NCI-H2227 (cell line): ENCODE results near the gene INIP.

Source experiments
- DNase-seq: peaks from one replicate; lab custom pipeline; 2025; ENCODE audit not compliant: unreplicated experiment; lab: John Stamatoyannopoulos, UW

Gene INIP

DNA sequence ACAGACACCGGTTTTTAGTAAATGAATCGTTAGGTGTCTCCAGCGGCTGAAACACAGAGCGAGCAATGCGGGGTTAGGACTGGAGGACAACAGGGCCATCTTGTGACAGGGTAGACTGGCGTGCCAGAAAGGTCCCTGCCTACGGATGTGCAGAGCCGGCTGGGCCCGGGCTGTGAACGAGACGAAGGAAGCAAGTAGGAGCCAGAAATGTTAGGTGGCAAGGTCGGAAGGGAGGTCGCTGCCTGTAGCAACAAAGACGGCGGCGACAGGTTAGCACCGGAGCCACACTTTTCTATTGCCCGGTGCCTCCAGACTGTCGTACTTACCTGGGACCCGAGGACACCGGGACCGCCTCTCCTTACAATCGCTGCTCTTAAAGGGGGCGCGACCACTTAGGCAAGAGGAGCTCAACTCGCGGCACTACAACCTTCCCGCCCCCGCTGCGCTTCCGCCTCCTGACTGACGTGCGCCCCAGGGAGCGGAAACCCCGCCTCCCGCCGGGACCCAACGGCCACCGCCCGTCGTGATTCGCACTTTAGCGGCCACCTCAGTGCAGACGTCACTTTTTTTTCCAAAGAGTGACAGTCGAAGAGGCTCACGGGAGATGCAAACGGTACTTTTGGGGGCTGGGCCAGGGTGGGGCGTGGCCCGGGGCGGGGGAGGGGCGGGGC is at the start of gene INIP:
Gene INIP (minus strand): TSS at position 457 of the 671 bp plus-strand sequence. CDS start 1,632 bp downstream, outside the sequence.
- DNase-seq, result peak; percentile 97

DNA sequence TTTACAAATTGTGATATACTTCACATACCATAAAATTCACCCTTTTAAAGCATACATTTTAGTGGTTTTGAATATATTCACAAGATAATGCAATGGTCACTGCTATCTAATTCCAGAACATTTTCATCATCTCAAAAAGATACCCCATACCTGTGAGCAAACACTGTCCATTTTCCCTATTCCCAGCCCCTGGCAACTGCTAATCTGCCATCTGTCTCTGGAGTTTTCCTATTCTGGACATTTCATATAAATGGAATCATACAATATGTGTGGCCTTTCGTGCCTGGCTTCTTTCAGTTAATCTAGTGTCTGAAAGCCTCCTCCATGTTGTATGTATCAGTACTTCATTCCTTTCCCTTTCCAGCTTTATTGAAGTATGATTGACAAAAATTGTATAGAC is 47.4 kb upstream of the INIP start:
- no peak for DNase-seq

DNA sequence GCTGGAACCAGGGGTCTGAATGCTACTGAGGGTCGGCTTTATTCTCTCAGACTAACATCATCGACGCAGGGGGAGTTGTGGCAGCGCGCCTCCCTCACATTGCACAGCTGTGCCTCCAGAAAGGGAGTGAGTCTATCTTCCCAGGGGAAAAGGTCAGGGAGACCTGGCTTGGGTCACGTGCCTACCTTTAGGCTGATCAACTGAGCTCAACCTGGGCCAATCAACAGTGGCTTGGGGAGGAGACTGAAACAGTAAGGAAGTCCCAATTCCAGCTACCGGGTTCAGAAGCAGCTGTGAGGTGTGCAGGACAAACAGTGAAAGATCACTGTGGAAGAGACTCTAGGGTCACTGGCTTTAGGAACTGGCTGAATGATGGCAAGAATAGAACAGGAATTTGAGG is 46.9 kb upstream of the INIP start:
- DNase-seq, result peak; percentile 1

DNA sequence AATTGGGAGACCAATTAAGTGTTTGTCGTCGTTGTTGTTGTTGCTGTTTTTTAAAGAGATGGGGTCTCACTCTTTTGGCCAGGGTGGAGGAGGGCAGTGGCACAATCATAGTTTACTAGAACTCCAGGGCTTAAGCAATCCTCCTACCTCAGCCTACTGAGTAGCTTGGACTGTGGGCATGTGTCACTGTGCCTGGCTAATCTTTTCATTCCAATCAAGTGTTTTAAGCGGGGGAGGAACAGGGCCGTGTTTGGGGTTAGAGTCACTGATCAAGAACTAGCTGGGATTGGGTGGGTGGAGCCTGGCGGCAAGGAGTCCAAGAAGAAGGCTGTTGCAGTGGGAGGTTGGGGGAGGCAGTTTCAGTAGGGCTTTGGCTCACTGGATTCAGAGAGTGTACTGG is 46.4 kb upstream of the INIP start:
- no peak for DNase-seq

DNA sequence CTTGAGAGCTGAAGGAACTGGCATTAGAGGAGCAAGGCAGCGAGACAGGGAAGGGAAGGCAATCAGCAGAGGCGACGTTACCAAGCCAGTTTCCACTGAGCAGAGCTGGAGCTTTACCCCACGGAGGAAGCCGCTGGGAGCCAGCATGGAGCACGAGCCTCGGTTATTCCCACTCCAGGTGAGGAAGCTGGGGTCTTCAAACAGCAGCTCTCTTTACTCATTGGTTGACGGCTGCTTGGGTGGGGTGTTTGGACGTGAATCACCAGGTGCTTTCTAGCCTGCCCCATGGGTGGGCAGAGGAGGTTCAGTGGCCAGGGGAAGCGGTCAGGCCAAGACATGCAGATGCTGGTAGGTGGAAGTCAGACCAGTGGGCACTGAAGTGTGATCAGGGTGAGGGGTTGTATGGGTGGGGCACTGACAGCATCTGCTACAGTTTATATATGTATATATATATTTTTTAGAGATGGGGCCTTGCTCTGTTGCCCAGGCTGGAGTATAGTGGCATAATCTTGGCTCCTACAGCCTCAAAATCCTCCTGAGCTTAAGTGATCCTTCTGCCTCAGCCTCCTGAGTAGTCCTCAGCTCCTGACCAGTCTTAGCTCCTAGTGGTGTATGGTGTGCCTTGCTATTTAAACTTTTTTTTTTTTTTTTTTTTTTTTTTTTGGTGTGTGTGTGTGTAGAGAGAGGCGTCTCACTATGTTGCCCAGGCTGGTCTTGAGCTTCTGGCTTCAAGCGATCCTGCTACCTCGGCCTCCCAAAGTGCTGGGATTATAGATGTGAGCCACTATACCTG is 45.0 kb upstream of the INIP start:
- no peak for DNase-seq

DNA sequence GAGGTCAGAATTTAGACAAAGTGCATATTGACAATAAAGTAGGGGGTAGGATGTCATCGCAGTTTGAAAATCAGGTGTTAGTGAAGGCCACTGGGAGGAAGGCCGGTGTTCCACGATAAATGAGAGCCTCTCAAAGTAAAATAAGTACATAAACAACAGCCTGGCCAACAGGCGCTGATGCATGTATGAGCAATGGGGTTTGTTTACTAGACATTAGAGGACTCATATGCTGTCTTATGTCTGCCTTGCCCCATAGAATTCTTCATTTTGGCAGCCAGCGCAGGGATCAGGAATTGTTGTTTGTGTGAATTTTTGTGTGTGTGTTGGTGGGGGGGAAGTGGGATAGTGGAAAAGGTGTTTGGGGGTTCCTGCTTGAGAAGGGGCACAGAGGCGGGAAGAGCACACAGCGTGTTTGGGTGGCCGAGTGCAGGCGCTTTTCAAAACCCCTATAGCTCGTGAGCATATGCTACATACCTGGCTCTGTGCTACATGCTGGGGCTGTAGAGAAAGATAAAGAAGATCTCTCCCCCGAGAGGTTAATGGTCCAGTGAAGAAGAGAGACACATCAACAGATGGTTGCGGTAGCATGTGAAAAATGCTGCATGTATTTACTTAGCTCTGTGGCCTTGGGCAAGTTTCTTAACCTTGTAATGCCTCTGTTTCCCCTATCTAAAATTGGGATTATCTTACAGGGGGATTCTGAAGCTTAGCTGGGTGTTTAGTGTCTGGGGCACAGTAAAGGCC is 44.2 kb upstream of the INIP start:
- no peak for DNase-seq

DNA sequence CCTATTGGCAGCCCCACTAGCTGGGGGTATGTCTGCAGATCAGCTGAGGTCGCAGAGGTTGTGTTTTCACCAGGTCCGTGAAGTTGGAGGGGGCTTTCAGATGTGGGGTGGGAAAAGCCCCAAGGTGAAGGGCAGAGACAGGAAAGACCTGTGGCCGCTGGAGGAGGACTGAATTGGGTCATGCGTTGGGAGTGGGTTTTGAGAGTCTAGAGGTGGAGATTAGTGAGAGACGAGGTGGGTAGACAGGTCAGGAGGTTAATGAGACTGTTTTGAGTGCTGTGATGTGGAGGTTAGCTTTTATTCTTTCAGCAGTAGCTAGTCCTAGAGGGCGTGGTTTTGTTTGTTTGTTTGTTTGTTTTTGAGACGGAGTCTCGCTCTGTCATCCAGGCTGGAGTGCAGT is 42.9 kb upstream of the INIP start:
- no peak for DNase-seq

DNA sequence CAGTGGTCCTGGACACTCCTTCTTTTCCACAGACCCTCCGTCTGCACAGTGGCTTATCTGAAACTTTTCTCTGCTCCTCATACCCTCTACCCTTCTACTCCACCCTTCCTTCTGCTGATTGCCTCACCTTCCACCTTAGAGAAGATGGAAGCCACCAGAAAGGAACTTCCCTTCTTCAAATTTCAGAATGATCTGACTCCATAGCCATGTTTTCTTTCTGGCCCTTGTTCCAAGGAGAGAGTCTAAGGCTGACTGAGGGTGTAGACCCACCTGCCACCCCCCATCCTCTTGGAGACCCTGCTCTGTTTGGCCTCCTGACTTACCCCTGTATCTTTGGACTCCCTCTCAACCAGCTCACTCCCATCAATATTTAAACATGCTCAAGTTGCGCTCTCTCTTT is 40.0 kb upstream of the INIP start:
- no peak for DNase-seq

- no peak for DNase-seq
Observed at GRCh38 chr9:112757282-112757883, 39.5 kb upstream of the INIP start.

GRCh38 chr9:112755675-112756074 is 37.8 kb upstream of the INIP start:
- no peak for DNase-seq

- DNase-seq, result no peak
Observed at GRCh38 chr9:112755016-112755427, 37.1 kb upstream of the INIP start.

DNA sequence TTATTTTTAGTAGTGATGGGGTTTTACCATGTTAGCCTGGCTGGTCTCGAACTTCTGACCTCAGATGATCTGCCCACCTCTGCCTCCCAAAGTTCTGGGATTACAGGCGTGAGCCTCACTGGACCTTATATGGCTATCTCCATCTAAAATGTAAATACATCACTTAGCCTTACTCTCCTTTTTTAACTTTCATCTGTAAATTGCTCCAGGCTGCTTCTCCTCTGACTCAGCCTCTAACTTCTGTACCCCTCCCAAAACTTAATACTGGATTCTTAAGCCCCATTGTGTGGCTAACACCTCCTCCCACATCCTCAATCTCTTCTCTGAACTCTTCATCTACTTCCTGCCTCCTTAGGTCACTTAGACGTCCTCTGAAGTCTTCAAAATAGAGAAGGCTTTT is 36.7 kb upstream of the INIP start:
- DNase-seq, result no peak

- no peak for DNase-seq
Observed at GRCh38 chr9:112753725-112754124, 35.8 kb upstream of the INIP start.

- no peak for DNase-seq
Observed at GRCh38 chr9:112752334-112753125, 34.6 kb upstream of the INIP start.

DNA sequence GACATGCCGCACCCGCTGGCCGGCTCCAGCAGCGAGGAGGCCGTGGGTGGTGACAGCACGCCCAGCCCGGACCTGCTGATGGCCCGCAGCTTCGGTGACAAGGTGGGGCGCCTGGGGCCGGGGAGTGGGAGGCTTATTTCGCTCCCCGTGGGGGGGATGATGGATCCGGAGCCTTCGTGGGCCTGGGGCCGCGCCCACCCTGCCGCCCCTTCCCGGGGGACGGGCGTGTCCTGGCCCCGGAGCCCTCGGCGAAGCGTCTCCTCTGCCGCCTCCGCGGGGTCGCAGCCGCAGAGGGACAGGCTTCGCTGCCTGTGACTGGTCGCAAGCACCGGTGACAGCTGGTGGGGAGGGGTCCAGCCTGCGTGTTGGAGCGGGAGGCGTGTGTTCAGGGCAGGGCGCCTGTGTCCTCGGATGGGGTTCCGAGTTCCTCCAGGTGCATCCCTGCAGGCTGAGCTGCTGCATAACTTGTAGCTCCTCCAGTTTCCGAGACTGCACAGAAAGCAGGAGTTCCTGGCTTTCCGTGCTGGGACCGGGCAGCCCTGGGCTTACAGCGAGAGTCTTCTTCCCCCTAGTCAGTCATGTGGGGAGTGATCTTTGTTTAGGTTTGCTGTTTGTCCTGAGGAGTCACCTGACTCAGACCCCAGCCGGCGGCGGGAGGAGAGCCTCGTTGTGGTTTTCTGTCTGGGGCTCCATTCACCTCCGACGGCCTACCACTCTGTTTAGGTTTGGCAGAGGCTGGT is 33.3 kb upstream of the INIP start:
- peak; percentile 72 for DNase-seq

DNA sequence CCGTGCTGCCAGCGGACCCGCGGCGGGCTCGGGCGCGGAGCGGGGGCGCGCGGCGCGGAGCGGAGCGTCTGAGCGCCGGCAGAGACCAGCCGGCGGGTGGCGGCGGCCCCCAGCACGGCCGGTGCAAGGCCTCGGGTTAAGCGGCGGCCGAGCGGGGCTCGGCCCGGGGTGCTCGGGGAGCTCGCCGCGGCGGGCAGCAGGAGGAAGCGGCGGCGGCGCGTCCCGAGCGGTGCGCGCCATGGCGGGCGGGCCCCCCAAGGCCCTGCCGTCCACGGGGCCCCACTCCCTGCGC is 32.8 kb upstream of the INIP start:
- DNase-seq, result no peak

DNA sequence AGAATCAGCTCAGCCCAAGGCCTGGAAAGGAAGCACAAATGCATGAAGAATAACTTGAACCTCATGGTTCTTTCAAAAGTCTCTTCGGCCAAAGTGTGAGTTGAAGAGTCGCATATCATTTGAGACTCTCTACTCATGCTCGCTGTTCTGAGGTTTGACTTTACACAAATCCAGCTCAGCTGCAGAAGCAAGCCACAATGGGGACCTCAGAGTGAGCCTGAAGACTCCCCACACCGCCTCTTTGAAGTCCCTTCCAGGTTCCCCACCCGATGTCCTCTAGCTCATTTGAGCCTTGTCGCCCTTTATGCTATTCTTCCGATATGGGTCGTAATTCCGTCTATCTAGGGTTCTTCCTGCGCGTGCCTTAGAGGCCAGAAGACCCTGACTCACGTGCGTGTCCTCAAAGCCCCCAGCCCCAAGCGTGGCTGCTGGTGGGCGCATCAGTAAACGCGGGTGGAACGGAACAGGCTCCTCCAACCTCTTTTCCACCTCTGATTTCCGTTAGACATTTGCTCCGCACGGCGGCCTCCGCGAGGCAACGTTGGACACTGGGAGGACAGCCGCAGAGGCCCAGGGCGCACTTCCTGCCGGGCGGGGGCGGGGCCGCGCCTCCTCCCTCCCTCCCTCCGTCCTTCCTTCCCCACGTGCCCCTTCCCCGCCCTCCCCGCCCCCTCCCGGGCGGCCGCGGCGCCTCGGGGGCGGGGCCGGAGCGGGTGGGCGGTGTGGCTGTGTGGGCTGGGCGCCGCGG is 32.3 kb upstream of the INIP start, which contains the start of gene SNX30:
Gene SNX30 (plus strand): TSS at position 745 of the 748 bp plus-strand sequence. CDS start 242 bp downstream, outside the sequence.
- DNase-seq, result peak; percentile 90

- no peak for DNase-seq
Observed at GRCh38 chr9:112747094-112747493, 29.2 kb upstream of the INIP start.

DNA sequence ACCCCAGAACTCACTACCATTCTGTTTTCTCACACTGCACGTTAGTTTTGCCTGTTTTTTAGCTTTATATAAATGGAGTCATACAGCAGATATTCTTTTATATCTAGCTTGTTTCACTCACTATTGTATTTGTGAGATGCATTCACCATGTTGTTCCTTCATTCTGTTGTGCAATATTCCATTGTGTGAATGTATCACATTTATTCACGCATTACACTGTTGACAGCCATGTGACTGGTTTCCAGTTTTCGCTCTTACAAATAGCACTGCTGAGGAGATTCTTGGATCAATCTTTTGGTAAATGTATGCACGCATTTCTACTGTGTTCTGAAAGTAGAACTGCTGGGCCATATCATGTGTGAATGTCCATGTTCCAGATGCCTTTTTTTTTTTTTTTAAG is 26.3 kb upstream of the INIP start:
- no peak for DNase-seq
